NT2/D1 (cell line): Measurements from ENCODE around the gene DYNLRB1.

ENCODE experiments used
- DNase-seq: peaks from one replicate; pipeline ENCODE4 v3.0.0-alpha.2; 2011; ENCODE audit warnings: low read depth, low spot score
- H3K27me3 ChIP-seq: 2 replicates; pipeline ENCODE4 v1.6.0; 2011; ENCODE audit warnings: mild to moderate bottlenecking; ENCODE audit not compliant: insufficient read length, insufficient read depth
- H3K36me3 ChIP-seq: 2 replicates; pipeline ENCODE4 v1.6.1; 2011; ENCODE audit warnings: mild to moderate bottlenecking, low read length, mixed read lengths; ENCODE audit not compliant: insufficient read depth, insufficient read length
- H3K4me1 ChIP-seq: 2 replicates; pipeline ENCODE4 v1.5.1; 2011; ENCODE audit not compliant: insufficient read depth, insufficient read length
- H3K4me3 ChIP-seq: 2 replicates; pipeline ENCODE4 v1.5.1; 2011; ENCODE audit warnings: low read depth; ENCODE audit not compliant: insufficient read length
- H3K9ac ChIP-seq: 2 replicates; pipeline ENCODE4 v1.6.0; 2011; ENCODE audit warnings: low read depth; ENCODE audit not compliant: insufficient read length
- H3K9me3 ChIP-seq: 2 replicates; pipeline ENCODE4 v1.5.1; 2011; ENCODE audit warnings: mild to moderate bottlenecking, low read length; ENCODE audit not compliant: insufficient read depth
- SUZ12 ChIP-seq: IDR thresholded peaks from 2 replicates; pipeline ENCODE4 v1.6.1; 2011; ENCODE audit not compliant: insufficient read length, insufficient read depth; ENCODE audit errors: extremely low read depth
- YY1 ChIP-seq: IDR thresholded peaks from 2 replicates; pipeline ENCODE4 v1.6.1; 2011; ENCODE audit not compliant: insufficient read length, insufficient read depth
- ZNF274 ChIP-seq: IDR thresholded peaks from 2 replicates; pipeline ENCODE4 v1.6.1; 2011; ENCODE audit warnings: mild to moderate bottlenecking, low read depth, low read length

Gene DYNLRB1

DNA sequence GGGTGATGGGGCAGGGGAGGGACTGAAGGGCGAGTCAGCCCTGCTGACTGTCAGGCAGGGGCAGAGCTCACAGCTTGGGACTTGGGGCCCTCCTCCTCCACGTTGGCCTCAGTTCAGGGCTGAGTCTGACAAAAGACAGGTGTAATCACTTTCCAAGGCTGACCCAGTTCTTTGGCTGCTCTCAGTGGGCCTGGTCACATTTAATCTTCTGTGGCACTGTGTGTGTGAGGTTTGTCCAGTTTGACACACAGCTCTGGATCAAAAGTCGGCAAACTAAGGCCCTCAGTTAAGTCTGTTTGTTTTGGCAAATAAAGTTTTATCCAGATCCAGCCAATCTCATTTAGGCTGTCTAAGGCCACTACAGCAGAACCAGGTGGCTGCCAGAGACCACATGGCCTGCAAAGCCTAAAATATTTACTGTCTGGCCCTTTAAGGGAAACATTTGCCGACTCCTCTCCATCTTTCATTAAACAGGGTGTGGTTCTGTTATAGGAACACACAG, 37.2 kb downstream of the DYNLRB1 start:
- no peak for TF ChIP-seq SUZ12
- no peak for TF ChIP-seq YY1
- TF ChIP-seq ZNF274 = no peak
- Histone ChIP-seq H3K27me3 (no peaks in the 10 kb centered on the region), H3K36me3 (no peaks in the 10 kb centered on the region), H3K9ac (no peak overlapping the region), H3K4me1 (peaks cover 6% of the 10 kb centered on the region), H3K4me3 (no peak overlapping the region), H3K9me3 (no peaks in the 10 kb centered on the region)
- DNase-seq = no peak

GRCh38 chr20:34557936-34558319, 41.7 kb downstream of the DYNLRB1 start:
- Histone ChIP-seq H3K4me3 (peak overlapping the region; percentile 49), H3K9me3 (no peaks in the 10 kb centered on the region), H3K27me3 (no peaks in the 10 kb centered on the region), H3K9ac (peak overlapping the region; percentile 37), H3K36me3 (peaks cover 3% of the 10 kb centered on the region), H3K4me1 (no peaks in the 10 kb centered on the region)
- no peak for DNase-seq
- TF ChIP-seq ZNF274 = no peak

DNA sequence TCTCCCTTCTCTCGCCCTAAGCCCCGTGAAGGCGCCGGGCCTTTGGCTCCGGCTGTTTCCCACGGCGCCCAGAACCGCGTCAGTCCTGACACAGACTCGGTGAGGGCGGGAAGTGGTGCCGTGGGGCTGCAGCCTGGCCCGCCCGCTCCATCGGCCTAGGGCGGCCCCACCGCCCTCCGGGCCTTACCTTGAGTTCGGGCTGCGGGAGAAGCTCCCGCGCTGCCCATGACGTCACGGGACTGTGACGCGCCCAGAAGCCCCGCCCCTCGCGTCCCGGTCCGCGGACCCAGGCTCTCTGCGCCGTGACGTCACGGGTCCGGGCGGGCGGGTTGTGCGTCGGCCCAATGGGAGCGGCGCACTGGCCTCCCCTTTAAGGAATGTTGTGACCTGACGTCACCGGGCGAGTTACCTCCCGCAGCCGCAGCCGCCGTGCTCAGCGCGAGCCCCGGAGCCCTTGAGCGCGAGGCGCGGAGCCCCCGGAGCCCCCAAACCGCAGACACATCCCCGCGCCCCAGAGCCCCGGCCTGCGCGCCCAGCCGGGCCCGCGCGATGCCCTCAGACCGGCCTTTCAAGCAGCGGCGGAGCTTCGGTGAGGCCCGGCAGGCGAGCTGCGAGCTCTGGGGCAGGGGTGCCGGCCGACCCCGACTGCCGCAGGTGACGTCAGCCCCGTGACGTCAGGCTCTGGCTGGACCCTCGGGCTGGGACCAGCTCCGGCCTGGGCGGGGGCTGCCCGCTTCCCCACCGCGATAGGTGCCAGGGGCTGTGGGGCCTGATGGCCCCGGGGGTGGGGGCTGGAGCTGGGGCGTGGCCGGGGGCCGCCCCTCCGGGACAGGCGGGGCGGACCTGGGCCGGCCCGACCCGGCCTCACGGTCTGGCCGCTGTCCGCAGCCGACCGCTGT, 42.3 kb downstream of the DYNLRB1 start, which contains the start of gene MAP1LC3A:
Gene MAP1LC3A (plus strand): TSS at position 399 of the 899 bp plus-strand sequence. CDS start 151 bp downstream, at position 550.
- TF ChIP-seq SUZ12 (no peak), YY1 (no peak)
- Histone ChIP-seq H3K9me3 (no peaks in the 10 kb centered on the region), H3K4me3 (peak within 1 kb of the TSS; percentile 49), H3K27me3 (no peaks in the 10 kb centered on the region), H3K9ac (peak within 1 kb of the TSS; percentile 37), H3K4me1 (no peaks in the 10 kb centered on the region), H3K36me3 (peaks cover 3% of the 10 kb centered on the region)
- DNase-seq = peak; percentile 66

- H3K9ac ChIP-seq = no peak overlapping the region
- H3K4me3 ChIP-seq = no peak overlapping the region
- no peaks in the 10 kb centered on the region for H3K27me3 ChIP-seq
- H3K4me1 ChIP-seq = no peaks in the 10 kb centered on the region
- DNase-seq = no peak
- TF ChIP-seq SUZ12 = no peak
- H3K9me3 ChIP-seq = no peaks in the 10 kb centered on the region
- peaks cover 3% of the 10 kb centered on the region for H3K36me3 ChIP-seq
Measured at GRCh38 chr20:34559311-34560140, 43.3 kb downstream of the DYNLRB1 start.

DNA sequence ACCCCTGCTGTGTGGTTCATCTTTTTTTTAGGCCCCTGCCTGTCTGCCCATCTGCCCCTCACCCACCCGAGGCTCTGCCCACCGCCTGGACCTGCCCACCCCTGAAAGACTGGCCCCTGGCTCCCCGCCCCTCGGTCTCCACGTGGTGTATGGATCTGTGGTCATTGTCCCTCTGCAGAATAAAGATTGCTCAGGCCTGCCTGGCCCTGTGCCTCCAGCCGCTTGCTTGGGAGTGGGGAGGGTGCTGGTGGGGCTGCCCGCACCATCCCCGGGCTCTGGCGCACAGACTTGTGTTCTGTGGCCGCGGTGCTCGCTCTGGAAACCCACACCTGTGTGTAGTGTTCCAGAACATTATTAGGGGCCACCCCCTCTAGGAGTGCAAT, 43.9 kb downstream of the DYNLRB1 start:
- H3K9ac ChIP-seq = no peak overlapping the region
- no peak for DNase-seq

GRCh38 chr20:34560614-34561013, 44.4 kb downstream of the DYNLRB1 start:
- no peak for TF ChIP-seq ZNF274
- TF ChIP-seq YY1 = no peak
- TF ChIP-seq SUZ12 = no peak
- no peaks in the 10 kb centered on the region for H3K27me3 ChIP-seq
- H3K4me1 ChIP-seq = peaks cover 1% of the 10 kb centered on the region
- DNase-seq = no peak
- H3K9me3 ChIP-seq = no peaks in the 10 kb centered on the region
- no peak overlapping the region for H3K9ac ChIP-seq
- H3K36me3 ChIP-seq = peaks cover 3% of the 10 kb centered on the region
- H3K4me3 ChIP-seq = no peak overlapping the region

More for the DNA sequence above, 43.9 kb downstream of the DYNLRB1 start:
- Histone ChIP-seq H3K27me3 (no peaks in the 10 kb centered on the region), H3K4me3 (no peak overlapping the region), H3K36me3 (peaks cover 3% of the 10 kb centered on the region), H3K9me3 (no peaks in the 10 kb centered on the region), H3K4me1 (no peaks in the 10 kb centered on the region)
- TF ChIP-seq SUZ12 = no peak
- no peak for TF ChIP-seq ZNF274
- TF ChIP-seq YY1 = no peak

DNA sequence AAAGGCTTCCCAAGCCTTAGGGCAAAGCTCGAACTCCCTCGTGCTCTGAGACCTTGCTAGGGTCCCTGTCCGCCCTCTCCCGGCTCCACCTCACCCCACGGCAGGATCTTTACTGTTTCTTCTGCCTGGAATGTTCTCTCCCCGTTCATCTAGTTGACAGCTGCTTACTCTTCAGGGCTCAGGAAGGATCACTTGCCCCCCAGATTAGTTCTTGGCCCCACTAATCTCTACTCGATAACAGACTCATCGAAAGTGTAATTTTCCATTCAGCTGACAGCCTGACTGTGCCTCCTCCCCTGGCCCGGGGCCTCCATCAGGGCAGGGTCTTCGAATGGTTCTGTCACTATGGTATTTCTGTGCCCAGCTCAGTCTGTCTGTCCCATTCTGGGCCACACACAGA, 45.4 kb downstream of the DYNLRB1 start:
- TF ChIP-seq SUZ12 = no peak
- no peak for TF ChIP-seq ZNF274
- TF ChIP-seq YY1 = no peak
- no peaks in the 10 kb centered on the region for H3K27me3 ChIP-seq
- H3K9me3 ChIP-seq = no peaks in the 10 kb centered on the region
- no peak overlapping the region for H3K9ac ChIP-seq
- peaks cover 3% of the 10 kb centered on the region for H3K36me3 ChIP-seq
- no peak for DNase-seq
- H3K4me3 ChIP-seq = no peak overlapping the region
- H3K4me1 ChIP-seq = peaks cover 10% of the 10 kb centered on the region
